K562 (cell line): ENCODE measurements around the gene GRAMD1B. TPM values are rescaled to one million over a fixed set of nuclear protein-coding genes. Genes with fewer than 3 reads are reported as not detected.

Experiments used
- ATAC-seq: fragments of 200-7000 bp; cut with Tn5 transposase; 3 replicates; pipeline ENCODE4 v1.9.1; 2020; ENCODE audit warnings: moderate library complexity
- BruUV-seq: library from RNA; stranded (reverse); fragments of 400-500 nt; replicated peaks from 2 replicates; lab custom pipeline; 2021; lab: Mats Ljungman, UMichigan
- CTCF ChIA-PET: fragments of 300-600 bp; formaldehyde crosslinking; extraction: SDS; loops from one replicate; lab custom pipeline; 2021; ENCODE audit warnings: low intra/inter-chr PET ratio; lab: Yijun Ruan, JAX
- POLR2A ChIA-PET: fragments of 300-600, 350-650 bp; sonication (Branson Sonifier 250); formaldehyde crosslinking; extraction: SDS; loops from one replicate; lab custom pipeline; 2021; ENCODE audit warnings: antibody characterized with exemption, inconsistent platforms; lab: Yijun Ruan, JAX
- DNase-seq, 4 experiments: peaks; one replicate each; pipeline versions ENCODE4 v3.0.0 to v3.0.0-alpha.2; 2011 to 2018; ENCODE audit warnings: low spot score in 3 of 4, mixed read lengths in 3 of 4; ENCODE audit errors: extremely low read depth in 1 of 4
- FAIRE-seq: peaks from 2 replicates; lab custom pipeline; 2011; peaks lifted over from hg19 to GRCh38; lab: Jason Lieb, UNC
- H2AFZ ChIP-seq: 2 replicates; pipeline ENCODE4 v1.6.0; 2011; ENCODE audit warnings: low read depth, low read length, control low read depth, inconsistent platforms
- H3K27ac ChIP-seq: fragments of 200-600 bp; 3 replicates; pipeline ENCODE4 v1.8.0; 2011; ENCODE audit warnings: low read depth, mild to moderate bottlenecking, control low read depth, inconsistent platforms, low read length, moderate library complexity, mixed read lengths; ENCODE audit errors: extremely low read depth
- H3K27me3 ChIP-seq, 2 experiments: fragments of 300-600 bp in 1 of 2; 2 replicates in 1 of 2; 3 replicates in 1 of 2; pipeline versions ENCODE4 v1.6.0 to v1.8.0; 2011; ENCODE audit warnings: inconsistent platforms in 2 of 2, low read length in 2 of 2, mild to moderate bottlenecking in 1 of 2, mixed read lengths in 1 of 2, moderate library complexity in 1 of 2; ENCODE audit not compliant: control insufficient read depth in 2 of 2, insufficient read depth in 2 of 2
- H3K36me3 ChIP-seq: fragments of 300-600 bp; 3 replicates; pipeline ENCODE4 v1.8.0; 2011; ENCODE audit warnings: mild to moderate bottlenecking, low read length, inconsistent platforms; ENCODE audit not compliant: control insufficient read depth, insufficient read depth
- H3K4me1 ChIP-seq, 2 experiments: fragments of 200-600 bp in 1 of 2; replicated peaks in 1 of 2; 2 replicates in 1 of 2; 3 replicates in 1 of 2; pipeline versions ENCODE4 v1.5.1 to v1.8.0; 2011; ENCODE audit warnings: inconsistent platforms in 2 of 2, low read length in 2 of 2, mild to moderate bottlenecking in 1 of 2, mixed read lengths in 1 of 2, moderate library complexity in 1 of 2; ENCODE audit not compliant: control insufficient read depth in 2 of 2, insufficient read depth in 2 of 2
- H3K4me2 ChIP-seq: 2 replicates; pipeline ENCODE4 v1.6.1; 2011; ENCODE audit warnings: low read length, control low read depth, inconsistent platforms, mixed read lengths; ENCODE audit not compliant: insufficient read depth
- H3K4me3 ChIP-seq: fragments of 200-600 bp; sonication (generic), shearing (Covaris generic); 2 replicates; pipeline ENCODE4 v1.5.1; 2016; ENCODE audit warnings: control low read depth, inconsistent platforms
- H3K79me2 ChIP-seq: fragments of 200-600 bp; 3 replicates; pipeline ENCODE4 v1.8.0; 2011; ENCODE audit warnings: low read length, inconsistent platforms; ENCODE audit not compliant: control insufficient read depth, insufficient read depth
- H3K9ac ChIP-seq, 2 experiments: 2 replicates each; pipeline versions ENCODE4 v1.6.0 to v1.6.1; 2011; ENCODE audit warnings: low read depth in 2 of 2, low read length in 2 of 2, control low read depth in 1 of 2, inconsistent platforms in 1 of 2, mild to moderate bottlenecking in 1 of 2, mixed read lengths in 1 of 2; ENCODE audit not compliant: insufficient read depth in 1 of 2
- H3K9me1 ChIP-seq: one replicate; pipeline ENCODE4 v1.6.0; 2011; ENCODE audit warnings: inconsistent platforms, mild to moderate bottlenecking, low read length, moderate library complexity; ENCODE audit not compliant: control insufficient read depth, insufficient read depth
- H3K9me3 ChIP-seq: replicated peaks from 2 replicates; pipeline ENCODE4 v1.5.1; 2011; ENCODE audit warnings: low read depth, low read length, inconsistent platforms; ENCODE audit not compliant: control insufficient read depth, insufficient read depth
- H4K20me1 ChIP-seq: replicated peaks from 2 replicates; pipeline ENCODE4 v1.6.1; 2011; ENCODE audit warnings: low read length, inconsistent platforms, mixed read lengths; ENCODE audit not compliant: control insufficient read depth, insufficient read depth
- CBX5 ChIP-seq: IDR thresholded peaks from 2 replicates; pipeline ENCODE4 v1.6.1; 2014; ENCODE audit warnings: low read depth, borderline replicate concordance
- CXXC5 ChIP-seq: fragments of 250-450 bp; sonication (Bioruptor Pico); IDR thresholded peaks from 2 replicates; pipeline ENCODE4 v1.8.0; 2022; ENCODE audit warnings: inconsistent platforms, mild to moderate bottlenecking, moderate library complexity
- NCOA1 ChIP-seq: fragments of 450-650 bp; IDR thresholded peaks from 2 replicates; pipeline ENCODE4 v1.6.1; 2016; ENCODE audit warnings: low read depth
- NRF1 ChIP-seq, 2 experiments: fragments of 450-650 bp; IDR thresholded peaks in 1 of 2; conservative IDR thresholded peaks in 1 of 2; 2 replicates each; pipeline ENCODE4 v1.6.1; 2014; ENCODE audit warnings: mild to moderate bottlenecking in 2 of 2
- PHTF2 ChIP-seq: fragments of 250-450 bp; sonication (Bioruptor Pico); IDR thresholded peaks from 2 replicates; pipeline ENCODE4 v1.5.0; 2021; ENCODE audit warnings: mild to moderate bottlenecking
- PKNOX1 ChIP-seq: fragments of 450-650 bp; IDR thresholded peaks from 2 replicates; pipeline ENCODE4 v1.6.1; 2016
- RNF219 ChIP-seq: fragments of 250-450 bp; sonication (Bioruptor Pico); IDR thresholded peaks from 2 replicates; pipeline ENCODE4 v1.5.0; 2022; ENCODE audit warnings: mild to moderate bottlenecking
- SMARCE1 ChIP-seq: fragments of 450-650 bp; IDR thresholded peaks from 2 replicates; pipeline ENCODE4 v1.7.1; 2016; ENCODE audit warnings: mild to moderate bottlenecking
- SOX6 ChIP-seq: fragments of 450-650 bp; IDR thresholded peaks from 2 replicates; pipeline ENCODE4 v1.6.1; 2014; ENCODE audit warnings: mild to moderate bottlenecking
- SP1 ChIP-seq: sonication (generic); formaldehyde crosslinking; IDR thresholded peaks from 2 replicates; pipeline ENCODE4 v1.8.1; 2022; ENCODE audit warnings: mild to moderate bottlenecking, missing genetic modification reagents
- ZBTB33 ChIP-seq: sonication (generic); formaldehyde crosslinking; IDR thresholded peaks from 2 replicates; pipeline ENCODE4 v1.8.1; 2023; ENCODE audit warnings: mild to moderate bottlenecking, missing genetic modification reagents
- ZNF395 ChIP-seq: fragments of 200-800 bp; sonication (Bioruptor generic); IDR thresholded peaks from 2 replicates; pipeline ENCODE4 v1.6.1; 2017; ENCODE audit warnings: missing genetic modification characterization, missing compliant biosample characterization
- WGBS: fragments of 100-300 bp; shearing (Covaris generic); methylation state at CpG from one replicate; pipeline ENCODE4 v1.1.6; 2016; ENCODE audit warnings: low coverage, mixed read lengths; ENCODE audit not compliant: insufficient coverage; ENCODE audit errors: missing lambda C conversion rate; 5-methylcytosine and 5-hydroxymethylcytosine counted together
- in situ Hi-C: fragments of 300-500 bp; cut with MboI; formaldehyde crosslinking; loops from 4 replicates; pipeline ENCODE4 v1.15.0; 2018; ENCODE audit warnings: inconsistent platforms, mixed read lengths
- intact Hi-C: fragments of 100-400 bp; cut with micrococcal nuclease; formaldehyde crosslinking; loops from 2 replicates; pipeline ENCODE4 v1.14.2; 2022
- polyA plus RNA-seq, 8 experiments: library from polyadenylated mRNA; depleted of rRNA in 4 of 8; stranded (reverse) in 5 of 8; unstranded in 3 of 8; fragments of >200 nt; fragmentation: Nextera tagmentation in 2 of 8; fragmentation: Illumina TruSeq in 1 of 8; extraction: Ambion mirVana in 2 of 8; extraction: Trizol in 1 of 8; gene quantifications; 2 replicates each; pipeline versions ENCODE4 v1.2.1 to v1.2.3, GENCODE V29; 2011 to 2014; ENCODE audit warnings: inconsistent platforms in 1 of 8, missing spikeins in 1 of 8
- total RNA-seq, 7 experiments: library from RNA; depleted of rRNA in 6 of 7; stranded (reverse); fragments of >200 nt in 6 of 7; fragmentation: Illumina TruSeq in 2 of 7; extraction: Trizol in 2 of 7; gene quantifications; 2 replicates each; pipeline versions ENCODE4 v1.2.1 to v1.2.3, GENCODE V29; 2011 to 2021; ENCODE audit warnings: low replicate concordance in 1 of 7

Gene GRAMD1B
- total and polyA plus RNA-seq, 9 of the 15 experiments (the other 6 are each of a cell fraction or from before 2014, with no cell fraction given) = 0.31 TPM; not detected in 8

GRCh38 chr11:123654566-123655081 lies 224.6 kb downstream of the GRAMD1B start, which contains the start of gene SCN3B (continued):
- TF ChIP-seq ZNF395 = peak; percentile 51; the same call in 1 of the 2 replicates
- TF ChIP-seq PKNOX1 = 0 out of 2 replicates have a peak, but pooled peaks have one; percentile 15
- TF ChIP-seq CXXC5 (CRISPR knock-in tag) = peak; percentile 39; the same call in 1 of the 2 replicates
- no peak for TF ChIP-seq SOX6
- TF ChIP-seq NRF1 (conservative IDR thresholded peaks at IDR 0.05 in 1 of 2, IDR thresholded peaks at IDR 0.05 in 1 of 2) = peak; percentile 87 to 88
- 0 out of 2 replicates have a peak, but pooled peaks have one; percentile 26 for TF ChIP-seq SP1 (CRISPR knock-in tag)

- no peak overlapping the region for H3K4me3 ChIP-seq
- ChIA-PET POLR2A (no interaction called here), CTCF (no interaction called here)
- H3K9me3 ChIP-seq = no peaks in the 10 kb centered on the region
- H2AFZ ChIP-seq = no peak overlapping the region
- no TSS peak for BruUV-seq
- H3K9me1 ChIP-seq = no peaks in the 10 kb centered on the region
- no peak for DNase-seq
- H4K20me1 ChIP-seq = no peaks in the 10 kb centered on the region
- no peak for ATAC-seq
- no peaks in the 10 kb centered on the region for H3K36me3 ChIP-seq
- H3K27ac ChIP-seq = no peak overlapping the region
- intact Hi-C loops = no loop called here
- FAIRE-seq = no peak
- no peaks in the 10 kb centered on the region for H3K79me2 ChIP-seq
- no peaks in the 10 kb centered on the region; a peak in 2 of 5 replicates for H3K27me3 ChIP-seq
- H3K4me1 ChIP-seq = peaks cover 0 to 6% of the 10 kb centered on the region in 2 experiments; a peak in 3 of 5 replicates
- in situ Hi-C loops = no loop called here
- H3K4me2 ChIP-seq = no peak overlapping the region
- 0% methylated on average over 2 of the region's 2 CpGs for WGBS
- no peak overlapping the region for H3K9ac ChIP-seq
- TF ChIP-seq ZNF395 = no peak
- no peak for TF ChIP-seq PHTF2 (CRISPR knock-in tag)
- TF ChIP-seq ZBTB33 (CRISPR knock-in tag) = no peak
- no peak for TF ChIP-seq CBX5
- TF ChIP-seq SMARCE1 = no peak
- no peak for TF ChIP-seq RNF219 (CRISPR knock-in tag)
- TF ChIP-seq NCOA1 = no peak
Observed at GRCh38 chr11:123659311-123659710, 229.2 kb downstream of the GRAMD1B start.
